CMK (cell line): ENCODE data around the gene LMBR1.
"Not testable (repeated sequence)": the region's sequence is repeated elsewhere in the genome, so short reads cannot be mapped to it uniquely, and the experiment has no call there.

Experiments
- DNase-seq: peaks from one replicate; pipeline ENCODE4 v3.0.0-alpha.2; 2010; ENCODE audit warnings: low read depth

Gene LMBR1

DNA sequence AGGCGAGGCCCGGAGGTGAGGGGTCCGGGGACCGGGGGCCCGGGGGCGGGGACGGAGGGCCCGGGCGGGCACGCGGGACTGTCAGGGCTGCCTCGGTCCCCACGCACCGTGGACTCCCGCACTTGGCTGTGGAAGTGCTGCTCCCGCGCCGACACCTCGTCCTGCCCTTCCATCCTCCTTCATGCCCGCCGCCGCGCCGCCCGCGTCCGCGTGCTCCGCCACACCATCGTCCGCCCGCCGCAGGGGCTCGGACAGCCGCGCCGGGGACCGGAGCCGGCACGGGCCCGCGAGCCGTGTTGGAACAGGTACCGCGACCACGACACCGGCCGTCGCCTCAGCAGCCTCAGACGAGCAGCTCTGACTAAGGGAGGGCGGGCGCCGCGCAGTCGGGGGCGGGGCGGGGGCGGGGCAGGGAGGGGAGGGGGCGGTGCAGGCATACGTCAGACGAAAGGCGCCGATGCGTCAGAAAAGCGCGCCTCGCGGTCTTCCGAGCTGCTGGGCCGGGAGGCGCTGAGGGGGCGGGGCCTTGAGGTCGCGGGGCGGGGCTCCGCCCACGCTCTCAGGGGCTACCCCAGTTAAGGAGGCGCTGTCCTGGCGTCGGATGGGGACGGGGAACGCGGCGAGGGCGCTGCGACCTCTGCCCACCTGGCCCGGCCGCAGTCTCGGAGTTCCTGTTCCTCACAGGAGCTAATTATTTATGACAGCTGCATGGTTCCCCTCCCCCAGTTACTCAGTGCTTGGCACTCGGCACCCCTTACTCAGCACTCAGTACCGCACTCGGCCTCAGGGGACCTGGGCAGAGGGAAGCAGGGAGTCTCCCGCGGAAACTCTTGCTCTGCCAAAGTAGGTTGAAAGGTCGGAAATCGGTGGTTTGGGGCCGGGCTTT, at the start of gene LMBR1:
TSS of gene LMBR1 (minus strand) at position 363 of the 886 bp plus-strand sequence. CDS start at position 173, 190 bp downstream.
- peak; percentile 88 for DNase-seq

- DNase-seq: no peak
These were observed 49.7 kb upstream of the LMBR1 start for GRCh38 chr7:156942708-156943090.

GRCh38 chr7:156941393-156942182, 48.6 kb upstream of the LMBR1 start:
- DNase-seq: no peak

GRCh38 chr7:156940421-156941122, 47.6 kb upstream of the LMBR1 start:
- no peak for DNase-seq

DNA sequence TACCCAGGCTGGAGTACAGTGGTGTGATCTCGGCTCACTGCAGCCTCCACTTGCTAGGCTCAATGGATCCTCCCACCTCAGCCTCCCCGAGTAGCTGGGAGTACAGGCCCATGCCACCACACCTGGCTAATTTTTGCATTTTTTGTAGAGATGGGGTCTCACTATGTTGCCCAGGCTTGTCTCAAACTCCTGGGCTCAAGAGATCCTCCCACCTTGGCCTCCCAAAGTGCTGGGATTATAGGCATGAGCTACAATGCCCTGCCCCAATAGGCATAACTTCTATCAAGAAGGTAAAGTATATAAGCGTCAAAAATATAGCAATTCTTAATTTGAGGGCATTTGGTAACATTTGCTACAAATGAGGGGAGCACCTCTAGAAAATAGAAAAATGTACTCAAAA, 43.8 kb upstream of the LMBR1 start:
- not testable (repeated sequence) for DNase-seq

DNA sequence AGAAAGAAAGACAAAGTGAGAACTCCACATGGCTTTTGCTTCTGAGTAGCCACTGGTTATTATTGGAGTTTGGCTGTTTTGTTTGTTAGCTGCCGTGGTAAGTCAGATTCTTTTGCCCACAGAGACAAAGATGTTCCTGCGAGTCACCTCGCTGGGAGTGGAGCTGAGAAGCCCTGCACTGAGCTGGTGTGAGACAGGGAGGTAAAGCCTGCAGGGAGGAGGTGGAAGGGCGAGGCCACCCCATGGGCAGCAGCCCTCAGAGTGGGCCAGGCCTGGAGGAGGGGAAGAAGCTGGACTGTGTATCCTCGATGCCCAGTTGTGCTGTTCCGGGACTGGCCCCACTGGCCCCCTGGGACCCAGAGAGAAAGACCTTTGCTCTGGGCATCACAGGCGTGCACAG, 42.3 kb upstream of the LMBR1 start:
- DNase-seq: no peak

GRCh38 chr7:156932006-156932405, 39.0 kb upstream of the LMBR1 start:
- no peak for DNase-seq

- no peak for DNase-seq
These were observed 37.0 kb upstream of the LMBR1 start for GRCh38 chr7:156929789-156930539.

GRCh38 chr7:156928406-156928747, 35.4 kb upstream of the LMBR1 start:
- DNase-seq: no peak

- no peak for DNase-seq
These were observed 34.8 kb upstream of the LMBR1 start for GRCh38 chr7:156927571-156928405.

- not testable (repeated sequence) for DNase-seq
These were observed 32.8 kb upstream of the LMBR1 start for GRCh38 chr7:156925821-156926220.

DNA sequence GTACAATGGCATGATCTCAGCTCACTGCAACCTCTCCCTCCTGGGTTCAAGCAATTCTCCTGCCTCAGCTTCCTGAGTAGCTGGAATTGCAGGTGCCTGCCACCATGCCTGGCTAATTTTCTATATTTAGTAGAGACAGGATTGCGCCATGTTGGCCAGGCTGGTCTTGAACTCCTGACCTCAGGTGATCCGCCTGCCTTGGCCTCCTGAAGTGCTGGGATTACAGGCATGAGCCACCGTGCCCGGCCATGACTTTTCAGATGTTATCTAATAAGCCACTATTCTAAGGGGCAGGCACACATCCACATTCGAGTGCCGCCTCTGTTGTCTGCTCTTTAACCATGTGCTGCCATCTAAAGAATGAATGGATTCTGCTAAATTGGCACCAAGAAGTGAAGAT, 29.3 kb upstream of the LMBR1 start:
- DNase-seq: not testable (repeated sequence)

- DNase-seq: not testable (repeated sequence)
These were observed 27.7 kb upstream of the LMBR1 start for GRCh38 chr7:156920487-156921373.

- no peak for DNase-seq
These were observed 27.1 kb upstream of the LMBR1 start for GRCh38 chr7:156920076-156920475.

DNA sequence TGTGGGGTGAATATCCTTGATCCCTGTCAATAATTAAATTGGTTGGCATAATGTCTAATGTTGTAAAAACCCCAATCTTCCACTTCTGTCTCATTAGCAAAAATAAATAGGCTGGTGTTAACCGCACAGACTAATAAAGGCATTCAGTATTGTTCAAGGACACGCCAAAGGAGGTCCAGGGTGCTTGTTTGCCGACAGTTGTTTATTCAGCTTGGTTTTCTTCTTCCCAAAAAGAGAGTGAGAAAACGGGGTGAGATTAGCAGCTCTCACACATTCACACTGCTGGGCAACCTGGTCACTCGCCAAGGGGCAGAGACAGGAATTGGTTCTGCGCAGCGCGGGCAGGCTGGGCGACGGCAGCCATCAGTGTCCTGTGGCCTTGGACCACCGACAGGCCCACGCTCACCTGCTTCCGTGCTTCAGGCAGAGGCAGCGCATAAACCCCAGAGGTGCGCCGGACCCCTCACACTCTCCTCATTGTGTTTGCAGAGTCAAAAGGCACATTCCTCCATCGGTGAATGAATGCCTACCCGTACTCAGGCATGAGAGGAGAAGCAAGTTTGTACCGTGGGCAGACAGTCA, 26.2 kb upstream of the LMBR1 start:
- no peak for DNase-seq

- DNase-seq: no peak
These were observed 25.7 kb upstream of the LMBR1 start for GRCh38 chr7:156918635-156919034.

GRCh38 chr7:156909574-156910252, 16.7 kb upstream of the LMBR1 start:
- not testable (repeated sequence) for DNase-seq

- no peak for DNase-seq
These were observed 14.7 kb upstream of the LMBR1 start for GRCh38 chr7:156907656-156908055.

DNA sequence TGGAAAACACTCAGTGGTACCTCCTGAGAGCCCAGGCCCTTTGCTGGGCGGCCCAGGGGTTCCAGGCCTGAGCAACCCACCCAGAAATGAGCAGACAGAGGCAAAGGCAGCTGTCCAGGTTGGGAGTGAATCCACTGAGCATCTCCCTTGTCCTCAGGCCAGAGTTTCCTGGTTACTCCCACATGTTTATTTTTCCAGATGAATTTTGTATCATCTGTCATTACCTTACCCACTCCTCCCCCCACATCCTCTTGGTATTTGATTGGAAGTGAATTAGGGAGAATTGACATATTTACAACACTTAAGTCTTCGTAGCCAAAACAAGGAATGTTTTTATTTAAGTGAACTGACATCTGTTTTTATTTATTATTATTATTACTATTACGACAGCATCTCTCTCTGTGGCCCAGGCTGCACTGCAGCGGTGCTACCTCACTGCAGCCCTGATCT, 13.2 kb upstream of the LMBR1 start:
- DNase-seq: no peak
